Activated T-cell treated with anti-CD3 and anti-CD28 coated beads, Interleukin-2, amount 50 U/mL, for 24 hours (primary cell): ENCODE results near the gene ZNF774.
"Not testable (repeated sequence)": the region's sequence is repeated elsewhere in the genome, so short reads cannot be mapped to it uniquely, and the experiment has no call there.

ENCODE experiments used
- DNase-seq: peaks from one replicate; pipeline ENCODE4 v3.0.0-alpha.2; 2020
- H3K27ac Mint-ChIP-seq: 2 replicates; pipeline ENCODE4 v1.8.0; 2020; ENCODE audit warnings: mild to moderate bottlenecking, mixed read lengths
- H3K27me3 Mint-ChIP-seq: 2 replicates; pipeline ENCODE4 v1.8.0; 2020; ENCODE audit warnings: mixed read lengths
- H3K36me3 Mint-ChIP-seq: 2 replicates; pipeline ENCODE4 v1.8.0; 2020; ENCODE audit warnings: low read depth, mixed read lengths
- H3K4me1 Mint-ChIP-seq: 2 replicates; pipeline ENCODE4 v1.8.0; 2020; ENCODE audit warnings: low read depth, mixed read lengths
- H3K4me3 Mint-ChIP-seq: 2 replicates; pipeline ENCODE4 v1.8.0; 2020; ENCODE audit warnings: mild to moderate bottlenecking, moderate library complexity, mixed read lengths
- H3K9me3 Mint-ChIP-seq: 2 replicates; pipeline ENCODE4 v1.8.0; 2020; ENCODE audit warnings: mixed read lengths

The ZNF774 gene

DNA sequence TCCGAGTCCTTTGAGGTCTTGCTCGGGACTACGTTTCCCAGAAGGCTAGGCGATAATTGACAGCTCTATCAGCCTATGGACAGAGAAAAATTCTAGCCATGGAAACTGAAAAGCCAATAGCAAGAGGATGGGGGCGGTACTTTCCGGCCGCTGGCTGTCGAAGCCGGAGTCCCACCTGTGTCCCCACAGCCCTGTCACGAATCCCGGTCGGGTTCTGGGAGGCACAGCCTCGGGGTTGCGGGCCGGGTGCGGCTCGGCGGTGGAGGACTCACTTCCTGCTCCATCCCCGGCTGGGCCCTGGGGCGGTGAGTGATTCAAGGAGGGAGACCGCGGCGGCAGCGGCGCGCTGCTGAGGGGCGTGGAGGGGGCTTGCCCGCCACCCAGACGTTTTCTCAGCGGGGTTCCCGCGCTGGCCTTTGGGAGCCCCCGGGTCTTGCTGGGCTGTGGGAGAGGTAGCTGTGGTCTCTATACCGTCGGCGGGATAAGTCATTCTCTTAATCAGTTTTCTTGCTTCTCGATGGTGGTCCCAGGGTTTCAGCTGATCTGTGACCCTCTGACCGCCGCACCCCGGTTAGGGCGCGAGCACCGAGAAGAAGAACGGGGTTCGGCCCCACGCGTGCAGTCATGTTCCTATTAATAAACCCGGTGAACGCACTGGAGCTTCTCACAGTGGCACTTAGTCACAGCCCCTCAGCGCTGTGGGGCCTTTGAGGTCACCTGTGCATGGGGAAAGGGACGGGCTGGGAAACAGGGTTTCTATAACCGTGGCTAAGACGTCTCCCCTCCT lies at the start of gene ZNF774:
TSS of gene ZNF774 (plus strand) at position 178 of the 787 bp plus-strand sequence. CDS start 2,377 bp downstream, outside the sequence.
- Mint-ChIP-seq H3K9me3 (no peaks in the 10 kb centered on the region), H3K27ac (peak within 1 kb of the TSS; percentile 88), H3K36me3 (peaks cover 3% of the 10 kb centered on the region), H3K27me3 (no peaks in the 10 kb centered on the region), H3K4me3 (peak within 1 kb of the TSS; percentile 85), H3K4me1 (peaks cover 12% of the 10 kb centered on the region)
- DNase-seq, result peak; percentile 90

DNA sequence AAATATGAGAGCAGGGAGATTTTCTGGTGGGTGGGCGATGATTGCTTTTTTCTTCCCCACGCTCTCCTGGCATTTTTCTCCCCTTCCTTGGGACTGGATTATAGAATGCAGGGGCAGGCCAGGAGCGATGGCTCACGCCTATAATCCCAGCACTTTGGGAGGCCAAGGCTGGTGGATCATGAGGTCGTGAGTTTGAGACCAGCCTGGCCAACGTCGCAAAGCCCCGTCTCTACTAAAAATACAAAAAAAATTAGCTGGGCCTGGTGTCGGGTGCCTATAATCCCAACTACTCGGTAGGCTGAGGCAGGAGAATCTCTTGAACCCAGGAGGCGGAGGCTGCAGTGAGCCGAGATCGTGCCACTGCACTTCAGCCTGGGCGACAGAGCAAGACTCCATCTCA lies 46.7 kb upstream of the ZNF774 start:
- H3K36me3 Mint-ChIP-seq, H3K4me3 Mint-ChIP-seq, H3K27me3 Mint-ChIP-seq, H3K9me3 Mint-ChIP-seq, H3K27ac Mint-ChIP-seq, DNase-seq: not testable (repeated sequence)
- H3K4me1 Mint-ChIP-seq, result peaks cover 49% of the 10 kb centered on the region

DNA sequence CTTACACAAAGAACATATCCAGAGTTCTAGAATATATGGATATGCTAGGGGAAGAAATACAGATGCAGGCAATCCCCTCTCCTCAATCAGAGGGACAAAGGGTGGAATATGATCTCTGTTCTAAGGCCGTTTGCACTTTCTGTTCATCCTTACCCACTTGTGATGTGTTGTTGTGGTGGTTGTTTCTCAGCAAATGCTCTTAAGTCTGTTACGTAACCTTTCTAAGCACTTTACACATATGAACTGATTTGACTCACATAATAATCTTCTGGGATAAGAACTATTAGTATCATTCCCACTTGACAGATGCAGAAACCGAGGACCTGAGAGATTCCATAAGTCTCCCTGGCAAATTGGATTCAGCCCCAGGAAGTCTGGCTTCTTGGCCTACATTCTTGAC lies 46.2 kb upstream of the ZNF774 start:
- no peak for DNase-seq
- Mint-ChIP-seq H3K9me3 (no peaks in the 10 kb centered on the region), H3K27me3 (no peaks in the 10 kb centered on the region), H3K27ac (peak overlapping the region; percentile 75), H3K36me3 (no peaks in the 10 kb centered on the region), H3K4me3 (peak overlapping the region; percentile 61), H3K4me1 (peaks cover 49% of the 10 kb centered on the region)

DNA sequence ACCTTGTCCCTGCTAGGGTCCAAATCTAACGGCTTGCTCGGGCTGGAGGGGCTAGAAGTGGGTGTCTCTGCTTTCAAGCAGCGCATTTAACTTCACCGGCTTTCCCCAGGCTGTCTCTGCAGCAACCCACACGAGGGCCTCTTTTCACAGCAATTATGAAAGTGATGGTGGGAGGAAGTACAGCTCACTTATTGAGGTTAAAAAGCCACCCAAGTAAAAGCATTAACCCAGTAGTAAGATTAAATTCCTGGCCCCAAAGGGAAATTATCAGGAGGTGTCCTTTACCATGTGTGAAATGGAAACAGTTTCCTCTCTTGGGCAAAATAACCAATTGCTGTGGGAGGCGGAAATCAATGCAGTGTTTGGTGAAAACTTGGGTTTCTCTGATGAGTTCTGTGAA lies 45.5 kb upstream of the ZNF774 start:
- Mint-ChIP-seq H3K4me1 (peaks cover 43% of the 10 kb centered on the region), H3K4me3 (peak overlapping the region; percentile 61)

DNA sequence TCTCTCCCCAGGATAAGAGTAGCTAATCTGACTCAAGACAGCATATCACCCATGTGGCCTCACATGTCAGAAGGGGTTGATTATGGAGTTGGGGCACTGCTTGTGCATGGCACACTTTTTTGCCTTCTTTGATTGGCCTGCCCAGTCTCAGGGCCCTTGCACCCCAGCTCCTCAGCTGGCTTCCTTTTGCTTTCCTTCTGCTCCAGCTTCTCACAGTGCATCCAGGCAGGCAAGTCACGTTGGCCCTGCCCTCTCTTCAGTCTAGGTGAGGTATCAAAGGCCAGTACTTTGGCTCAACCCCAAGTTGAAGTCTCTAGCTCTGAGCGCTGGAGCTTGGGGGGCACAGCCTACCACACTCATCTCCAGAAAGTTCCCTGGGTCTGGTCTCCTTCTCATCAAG lies 44.4 kb upstream of the ZNF774 start:
- no peak for DNase-seq
- H3K4me1 Mint-ChIP-seq, result peaks cover 45% of the 10 kb centered on the region
- H3K9me3 Mint-ChIP-seq, result no peaks in the 10 kb centered on the region
- no peak overlapping the region for H3K4me3 Mint-ChIP-seq
- no peak overlapping the region for H3K27ac Mint-ChIP-seq
- no peaks in the 10 kb centered on the region for H3K36me3 Mint-ChIP-seq
- no peaks in the 10 kb centered on the region for H3K27me3 Mint-ChIP-seq

More for the DNA sequence above, 45.5 kb upstream of the ZNF774 start:
- DNase-seq, result peak; percentile 51
- no peaks in the 10 kb centered on the region for H3K9me3 Mint-ChIP-seq
- no peaks in the 10 kb centered on the region for H3K36me3 Mint-ChIP-seq
- H3K27ac Mint-ChIP-seq, result peak overlapping the region; percentile 75
- no peaks in the 10 kb centered on the region for H3K27me3 Mint-ChIP-seq

DNA sequence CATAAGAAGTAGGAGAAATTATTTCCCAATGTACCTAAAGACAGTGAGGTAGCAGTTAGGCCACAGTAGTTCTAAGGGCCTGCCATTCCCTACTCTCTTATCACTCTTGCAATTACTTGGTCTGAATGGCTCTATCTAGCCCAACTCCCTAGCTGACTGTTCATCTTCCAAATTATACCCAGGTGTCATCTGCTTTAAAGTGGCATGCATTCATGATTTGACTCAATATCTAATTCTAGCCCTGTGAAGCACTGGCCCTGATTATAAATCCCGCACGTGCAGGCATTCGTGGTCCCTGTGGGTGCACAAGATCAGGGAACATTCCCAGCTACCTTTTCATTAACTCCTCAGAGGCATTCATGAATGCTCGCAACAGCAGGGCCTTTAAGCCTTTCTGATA lies 43.1 kb upstream of the ZNF774 start:
- no peak overlapping the region for H3K27ac Mint-ChIP-seq
- no peaks in the 10 kb centered on the region for H3K27me3 Mint-ChIP-seq
- no peak overlapping the region for H3K4me3 Mint-ChIP-seq
- no peak for DNase-seq
- no peaks in the 10 kb centered on the region for H3K36me3 Mint-ChIP-seq
- H3K9me3 Mint-ChIP-seq, result no peaks in the 10 kb centered on the region
- peaks cover 40% of the 10 kb centered on the region for H3K4me1 Mint-ChIP-seq

DNA sequence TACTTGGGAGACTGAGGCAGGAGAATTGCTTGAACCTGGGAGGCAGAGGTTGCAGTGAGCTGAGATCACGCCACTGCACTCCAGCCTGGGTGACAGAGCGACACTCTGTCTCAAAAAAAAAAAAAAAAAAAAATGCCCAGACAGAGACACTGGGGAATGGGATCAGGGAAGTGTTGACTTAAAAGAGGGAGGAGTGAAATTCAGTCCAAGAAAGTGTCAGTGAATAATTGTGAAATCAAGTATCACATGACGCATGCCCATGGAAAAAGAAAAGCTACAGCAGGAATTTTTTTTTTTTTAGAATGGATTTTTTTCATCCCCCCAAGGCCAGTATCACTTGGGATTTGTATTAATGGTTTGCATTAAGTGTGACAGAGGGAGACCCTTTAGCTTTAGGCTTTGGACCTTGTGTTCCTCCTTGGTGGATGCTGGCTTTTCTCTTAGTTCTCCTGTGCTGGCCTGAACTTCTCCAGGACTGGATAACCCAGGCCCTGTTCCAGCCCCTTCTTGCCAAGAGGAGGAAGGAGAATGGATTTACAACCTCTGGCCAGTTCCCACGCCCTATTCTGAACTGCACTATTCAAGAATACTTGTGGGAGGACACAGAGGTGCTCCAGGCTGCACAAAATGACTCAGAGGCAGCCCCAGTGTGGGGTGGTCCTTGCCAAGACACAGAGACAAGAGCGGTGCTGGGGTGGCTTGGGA lies 36.7 kb upstream of the ZNF774 start:
- Mint-ChIP-seq H3K4me3 (no peak overlapping the region), H3K4me1 (peaks cover 13% of the 10 kb centered on the region), H3K36me3 (no peaks in the 10 kb centered on the region), H3K9me3 (no peaks in the 10 kb centered on the region), H3K27me3 (no peaks in the 10 kb centered on the region), H3K27ac (no peak overlapping the region)
- no peak for DNase-seq

DNA sequence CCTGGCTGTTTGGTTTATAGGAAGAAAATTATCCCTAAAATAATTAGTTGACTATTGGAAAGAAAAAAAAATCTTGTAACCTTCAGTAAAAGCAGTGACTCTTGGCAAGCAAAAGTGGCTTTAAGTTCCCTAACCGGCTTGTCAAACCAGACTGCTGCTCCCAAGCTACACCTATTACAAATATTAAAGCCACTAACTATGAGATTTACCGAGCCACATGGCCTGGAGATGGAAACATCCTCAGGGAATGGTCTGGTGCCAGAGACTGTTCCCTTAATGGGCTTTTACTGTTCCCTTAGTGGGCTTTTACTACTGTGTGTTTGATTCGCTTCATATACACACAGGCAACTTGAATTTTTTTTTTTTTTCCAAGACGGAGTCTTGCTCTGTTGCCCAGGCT lies 35.9 kb upstream of the ZNF774 start:
- Mint-ChIP-seq H3K4me1 (peaks cover 13% of the 10 kb centered on the region), H3K9me3 (no peaks in the 10 kb centered on the region), H3K27me3 (no peaks in the 10 kb centered on the region), H3K27ac (no peak overlapping the region), H3K4me3 (no peak overlapping the region), H3K36me3 (no peaks in the 10 kb centered on the region)
- DNase-seq, result no peak

DNA sequence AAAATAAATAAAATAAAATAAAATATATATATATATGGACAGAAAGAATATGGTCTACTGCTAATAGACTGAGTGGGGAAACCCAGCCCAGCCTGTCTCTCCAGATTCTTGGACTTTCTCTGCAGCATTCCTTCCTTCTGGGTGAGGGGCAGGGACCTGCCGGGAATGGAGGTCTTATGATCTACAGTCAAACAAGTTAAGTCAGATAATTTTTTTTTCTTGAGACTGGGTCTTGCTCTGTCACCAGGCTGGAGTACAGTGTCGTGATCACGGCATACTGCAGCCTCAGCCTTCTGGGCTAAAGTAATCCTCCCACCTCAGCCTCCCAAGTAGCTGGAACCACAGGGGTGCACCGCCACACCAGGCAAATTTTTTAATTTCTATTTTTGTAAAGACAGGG lies 33.5 kb upstream of the ZNF774 start:
- DNase-seq, result no peak
- no peaks in the 10 kb centered on the region for H3K36me3 Mint-ChIP-seq
- no peak overlapping the region for H3K27ac Mint-ChIP-seq
- no peaks in the 10 kb centered on the region for H3K27me3 Mint-ChIP-seq
- H3K4me1 Mint-ChIP-seq, result peaks cover 5% of the 10 kb centered on the region
- no peaks in the 10 kb centered on the region for H3K9me3 Mint-ChIP-seq
- H3K4me3 Mint-ChIP-seq, result no peak overlapping the region

DNA sequence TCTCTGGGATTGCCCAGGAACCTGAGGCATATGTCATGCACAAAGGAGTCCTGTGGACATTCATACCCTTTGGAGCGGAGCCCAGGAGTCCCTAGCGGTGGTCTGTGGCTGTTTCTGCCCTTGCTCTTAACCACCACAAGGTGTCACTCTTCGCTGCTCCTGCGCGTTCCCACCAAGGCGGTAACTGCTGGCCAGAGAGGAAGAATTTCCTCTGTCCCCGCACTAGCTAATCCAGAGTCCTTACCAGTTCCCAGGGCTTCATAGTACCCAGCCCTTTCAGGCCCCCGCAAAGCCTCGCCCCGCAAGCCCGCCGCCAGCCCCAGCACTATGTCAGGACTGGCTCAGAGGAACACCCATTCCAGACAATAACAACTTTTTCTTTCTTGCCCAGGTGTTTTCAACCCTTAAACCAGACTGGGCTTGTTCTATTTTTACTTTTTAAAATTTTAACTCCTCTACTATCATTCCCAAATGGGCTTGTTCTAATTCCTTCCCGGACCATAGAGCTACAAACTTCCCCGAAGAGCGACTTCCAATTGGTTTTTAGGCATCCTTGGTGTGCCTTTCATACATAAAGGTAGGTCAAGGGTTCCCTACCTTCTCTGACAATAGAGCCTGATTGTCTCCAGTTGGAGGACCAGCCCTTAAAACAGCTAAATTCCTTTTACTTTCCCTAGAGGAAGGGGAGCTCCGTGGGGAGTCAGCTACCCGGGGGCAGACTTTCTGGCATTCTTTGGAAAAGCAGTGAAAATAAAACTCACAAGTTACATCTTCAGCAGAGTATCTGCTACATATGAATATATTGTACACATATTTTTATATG lies 31.8 kb upstream of the ZNF774 start:
- Mint-ChIP-seq H3K27me3 (no peaks in the 10 kb centered on the region), H3K4me3 (no peak overlapping the region), H3K27ac (no peak overlapping the region), H3K36me3 (no peaks in the 10 kb centered on the region), H3K9me3 (no peaks in the 10 kb centered on the region), H3K4me1 (peaks cover 5% of the 10 kb centered on the region)
- DNase-seq, result peak; percentile 73

DNA sequence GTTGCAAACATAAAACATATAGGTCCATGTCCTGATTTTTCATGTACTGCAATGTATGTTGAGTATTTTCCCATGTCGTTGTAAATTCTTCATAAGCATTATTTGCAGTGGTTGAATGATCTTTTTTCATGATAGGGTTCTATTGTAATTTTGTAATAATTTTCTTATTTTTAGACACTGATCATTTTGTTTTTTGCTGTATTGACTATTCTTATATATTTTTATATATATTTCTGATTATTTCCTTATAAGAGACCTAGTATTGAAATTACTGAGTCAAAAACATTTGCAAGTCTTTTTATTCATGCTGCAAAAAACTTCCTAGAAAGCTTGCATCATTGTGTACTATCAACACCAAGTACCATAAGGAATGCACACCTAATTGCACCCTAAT lies 31.2 kb upstream of the ZNF774 start:
- Mint-ChIP-seq H3K27ac (no peak overlapping the region), H3K27me3 (no peaks in the 10 kb centered on the region), H3K36me3 (no peaks in the 10 kb centered on the region), H3K4me3 (no peak overlapping the region), H3K9me3 (no peaks in the 10 kb centered on the region), H3K4me1 (peaks cover 5% of the 10 kb centered on the region)
- DNase-seq, result no peak

DNA sequence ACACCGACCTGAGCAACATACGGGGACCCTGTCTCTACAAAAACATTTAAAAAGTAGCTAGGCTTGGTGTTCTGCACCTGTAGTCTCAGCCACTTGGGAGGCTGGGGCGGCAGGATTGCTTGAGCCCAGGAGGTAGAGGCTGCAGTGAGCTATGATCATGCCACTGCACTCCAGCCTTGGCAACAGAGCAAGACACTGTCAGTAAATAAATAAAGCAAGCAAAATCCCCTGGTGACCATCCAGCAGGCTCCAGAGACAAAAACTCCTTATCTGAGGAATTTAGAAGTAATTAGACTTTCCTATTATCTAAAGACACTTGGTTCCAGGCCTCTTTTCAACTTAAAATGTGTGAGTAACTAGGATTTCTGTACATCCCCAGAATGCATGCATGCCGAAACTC lies 29.5 kb upstream of the ZNF774 start:
- Mint-ChIP-seq H3K4me1 (peaks cover 5% of the 10 kb centered on the region), H3K36me3 (no peaks in the 10 kb centered on the region), H3K9me3 (no peaks in the 10 kb centered on the region), H3K27ac (no peak overlapping the region), H3K27me3 (no peaks in the 10 kb centered on the region), H3K4me3 (no peak overlapping the region)
- DNase-seq, result no peak

DNA sequence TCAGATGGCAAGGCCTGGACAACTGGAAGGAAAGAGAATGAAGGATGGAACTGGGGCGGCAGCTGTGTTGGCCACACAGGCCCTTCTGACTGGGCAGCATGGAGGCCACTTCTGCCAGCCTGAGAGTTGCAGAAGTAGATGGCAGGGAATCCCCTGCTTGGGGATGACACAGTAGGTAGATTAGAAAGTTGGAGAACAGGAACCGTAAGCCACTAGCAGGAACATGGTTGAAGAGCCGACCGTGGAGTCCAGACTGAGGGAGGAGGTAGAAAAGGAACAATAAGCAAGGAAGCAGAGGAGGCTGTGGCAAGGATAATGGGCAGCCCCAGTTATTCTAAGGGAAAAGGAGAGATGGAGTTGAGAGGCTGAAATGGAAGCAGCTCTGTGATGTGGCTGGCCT lies 26.4 kb upstream of the ZNF774 start:
- Mint-ChIP-seq H3K4me3 (no peak overlapping the region), H3K27ac (no peak overlapping the region)

DNA sequence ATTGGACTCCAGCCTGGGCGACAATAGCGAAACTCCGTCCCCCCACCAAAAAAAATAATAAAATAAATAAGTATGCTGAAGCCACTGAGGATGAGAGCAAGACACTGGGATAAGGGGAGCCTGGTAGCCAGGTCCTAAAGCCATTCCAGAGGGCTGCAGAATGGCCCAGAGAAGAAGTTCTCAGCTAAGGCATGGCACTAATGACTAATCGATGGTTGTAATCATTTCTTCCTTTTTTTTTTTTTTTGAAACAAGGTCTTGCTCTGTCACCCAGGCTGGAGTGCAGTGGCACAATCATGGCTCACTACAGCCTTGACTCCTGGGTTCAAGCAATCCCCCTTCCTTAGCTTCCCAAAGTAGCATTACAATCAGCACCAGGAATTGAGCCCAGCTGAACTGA lies 25.6 kb upstream of the ZNF774 start:
- Mint-ChIP-seq H3K36me3 (no peaks in the 10 kb centered on the region), H3K27ac (no peak overlapping the region), H3K4me3 (no peak overlapping the region), H3K27me3 (no peaks in the 10 kb centered on the region), H3K4me1 (no peaks in the 10 kb centered on the region), H3K9me3 (no peaks in the 10 kb centered on the region)
- no peak for DNase-seq

More for the DNA sequence above, 26.4 kb upstream of the ZNF774 start:
- Mint-ChIP-seq H3K36me3 (no peaks in the 10 kb centered on the region), H3K27me3 (no peaks in the 10 kb centered on the region), H3K4me1 (no peaks in the 10 kb centered on the region), H3K9me3 (no peaks in the 10 kb centered on the region)
- no peak for DNase-seq

DNA sequence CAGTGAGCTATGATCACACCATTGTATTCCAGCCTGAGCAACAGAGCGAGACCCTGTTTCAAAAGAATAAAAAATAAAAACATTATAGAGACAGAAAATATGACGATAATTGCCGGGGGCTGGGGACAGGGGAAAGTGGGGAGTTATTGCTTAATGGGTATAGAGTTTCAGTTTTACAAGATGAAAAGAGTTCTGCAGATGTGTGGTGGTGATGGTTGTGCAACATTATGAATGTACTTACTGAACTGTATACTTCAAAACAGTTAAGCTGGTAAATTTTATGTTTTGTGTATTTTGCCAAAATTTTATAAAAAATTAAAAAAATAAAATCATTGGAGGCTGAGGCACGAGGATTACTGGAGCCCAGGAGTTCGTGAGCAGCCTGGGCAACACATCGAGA lies 24.8 kb upstream of the ZNF774 start:
- H3K9me3 Mint-ChIP-seq, result no peaks in the 10 kb centered on the region
- no peaks in the 10 kb centered on the region for H3K4me1 Mint-ChIP-seq
- H3K27me3 Mint-ChIP-seq, result no peaks in the 10 kb centered on the region
- no peak overlapping the region for H3K27ac Mint-ChIP-seq
- no peak for DNase-seq
- no peaks in the 10 kb centered on the region for H3K36me3 Mint-ChIP-seq
- no peak overlapping the region for H3K4me3 Mint-ChIP-seq
